NCI-H446 treated with DMSO at 0.1 percent for 48 hours (cell line): Measurements from ENCODE around the gene ABCC1.
"Not testable (repeated sequence)": the region's sequence is repeated elsewhere in the genome, so short reads cannot be mapped to it uniquely, and the experiment has no call there.

Experiments used
- DNase-seq: peaks from one replicate; lab custom pipeline; 2025; lab: John Stamatoyannopoulos, UW

The ABCC1 gene

GRCh38 chr16:15967655-15968315, 18.4 kb downstream of the ABCC1 start:
- DNase-seq, result no peak

GRCh38 chr16:15970202-15970601, 20.8 kb downstream of the ABCC1 start:
- DNase-seq, result no peak

- no peak for DNase-seq
Observed at GRCh38 chr16:15970743-15971439, 21.5 kb downstream of the ABCC1 start.

- no peak for DNase-seq
Observed at GRCh38 chr16:15971440-15971815, 22.0 kb downstream of the ABCC1 start.

GRCh38 chr16:15972046-15972868, 22.8 kb downstream of the ABCC1 start:
- no peak for DNase-seq

GRCh38 chr16:15973421-15973820, 24.0 kb downstream of the ABCC1 start:
- DNase-seq, result no peak

- no peak for DNase-seq
Observed at GRCh38 chr16:15974057-15974456, 24.6 kb downstream of the ABCC1 start.

GRCh38 chr16:15975172-15975571, 25.8 kb downstream of the ABCC1 start:
- DNase-seq, result no peak

- no peak for DNase-seq
Observed at GRCh38 chr16:15976225-15976812, 26.9 kb downstream of the ABCC1 start.

- DNase-seq, result no peak
Observed at GRCh38 chr16:15976929-15977637, 27.7 kb downstream of the ABCC1 start.

GRCh38 chr16:15979801-15980200, 30.4 kb downstream of the ABCC1 start:
- DNase-seq, result no peak

GRCh38 chr16:15980329-15980728, 30.9 kb downstream of the ABCC1 start:
- DNase-seq, result no peak

GRCh38 chr16:15981382-15981781, 32.0 kb downstream of the ABCC1 start:
- no peak for DNase-seq

- not testable (repeated sequence) for DNase-seq
Observed at GRCh38 chr16:15982194-15982915, 32.9 kb downstream of the ABCC1 start.

GRCh38 chr16:15983898-15984297, 34.5 kb downstream of the ABCC1 start:
- no peak for DNase-seq

- no peak for DNase-seq
Observed at GRCh38 chr16:15985144-15985543, 35.7 kb downstream of the ABCC1 start.

GRCh38 chr16:15986261-15986660, 36.8 kb downstream of the ABCC1 start:
- DNase-seq, result no peak

GRCh38 chr16:15988268-15989013, 39.0 kb downstream of the ABCC1 start:
- DNase-seq, result no peak

- no peak for DNase-seq
Observed at GRCh38 chr16:15990902-15991301, 41.5 kb downstream of the ABCC1 start.

- DNase-seq, result no peak
Observed at GRCh38 chr16:15993128-15993527, 43.7 kb downstream of the ABCC1 start.

- no peak for DNase-seq
Observed at GRCh38 chr16:15993541-15993940, 44.1 kb downstream of the ABCC1 start.
